Fibroblast of lung (primary cell): ENCODE data around the gene CCDC73. TPM values are rescaled to one million over a fixed set of nuclear protein-coding genes. Genes with fewer than 3 reads are reported as not detected.

Source experiments
- DNase-seq, 2 donors: peaks; one replicate each; pipeline versions ENCODE4 v3.0.0 to v3.0.0-alpha.2; 2010; ENCODE audit warnings: low read depth in 2 of 2
- H2AFZ ChIP-seq: 2 replicates; pipeline ENCODE4 v1.5.1; 2012; ENCODE audit warnings: low read length, control low read depth, inconsistent platforms
- H3K27ac ChIP-seq: 2 replicates; pipeline ENCODE4 v1.5.1; 2011; ENCODE audit warnings: low read length, control low read depth; ENCODE audit not compliant: insufficient read depth
- H3K27me3 ChIP-seq: 2 replicates; pipeline ENCODE4 v1.5.1; 2011; ENCODE audit warnings: mild to moderate bottlenecking, low read length; ENCODE audit not compliant: control insufficient read depth, insufficient read depth
- H3K36me3 ChIP-seq: 2 replicates; pipeline ENCODE4 v1.5.1; 2011; ENCODE audit warnings: low read length; ENCODE audit not compliant: control insufficient read depth, insufficient read depth
- H3K4me1 ChIP-seq: 2 replicates; pipeline ENCODE4 v1.5.1; 2011; ENCODE audit warnings: low read length; ENCODE audit not compliant: control insufficient read depth, insufficient read depth; ENCODE audit errors: extremely low read depth
- H3K4me2 ChIP-seq: 2 replicates; pipeline ENCODE4 v1.5.1; 2011; ENCODE audit warnings: low read length, control low read depth; ENCODE audit not compliant: insufficient read depth; ENCODE audit errors: extremely low read depth
- H3K4me3 ChIP-seq, 4 experiments: fragments of 200-600 bp in 1 of 4; sonication (generic) in 1 of 4; replicated peaks in 1 of 4; 2 replicates each; pipeline ENCODE4 v1.5.1; 2011 to 2016; ENCODE audit warnings: low read length in 4 of 4, low read depth in 3 of 4, mild to moderate bottlenecking in 3 of 4, control low read depth in 2 of 4, inconsistent platforms in 1 of 4, mixed read lengths in 1 of 4; ENCODE audit not compliant: insufficient read depth in 1 of 4; ENCODE audit errors: control extremely low read depth in 1 of 4
- H3K79me2 ChIP-seq: 2 replicates; pipeline ENCODE4 v1.5.1; 2012; ENCODE audit warnings: mild to moderate bottlenecking, low read length, inconsistent platforms; ENCODE audit not compliant: control insufficient read depth, insufficient read depth
- H3K9ac ChIP-seq: 2 replicates; pipeline ENCODE4 v1.5.1; 2011; ENCODE audit warnings: mild to moderate bottlenecking, low read length, control low read depth; ENCODE audit not compliant: insufficient read depth
- H3K9me3 ChIP-seq: 2 replicates; pipeline ENCODE4 v1.5.1; 2012; ENCODE audit warnings: low read depth, low read length; ENCODE audit not compliant: control insufficient read depth, insufficient read depth
- H4K20me1 ChIP-seq: 2 replicates; pipeline ENCODE4 v1.5.1; 2011; ENCODE audit warnings: low read length; ENCODE audit not compliant: control insufficient read depth, insufficient read depth; ENCODE audit errors: extremely low read depth
- CTCF ChIP-seq, 2 donors: IDR thresholded peaks in 1 of 2; conservative IDR thresholded peaks in 1 of 2; 1 replicate in 1 of 2; 2 replicates in 1 of 2; pipeline ENCODE4 v1.5.1; 2011 to 2012; ENCODE audit warnings: low read length in 2 of 2, control low read depth in 1 of 2, inconsistent platforms in 1 of 2, low read depth in 1 of 2, mild to moderate bottlenecking in 1 of 2
- EZH2 ChIP-seq: IDR thresholded peaks from 2 replicates; pipeline ENCODE4 v1.5.1; 2012; ENCODE audit warnings: low read length, control low read depth, mild to moderate bottlenecking; ENCODE audit errors: missing control alignments
- polyA plus RNA-seq, 2 donors: library from polyadenylated mRNA; depleted of rRNA in 1 of 2; stranded (reverse) in 1 of 2; unstranded in 1 of 2; fragments of >200 nt; gene quantifications; 2 replicates each; pipeline ENCODE4 v1.2.1, GENCODE V29; 2011 to 2012; ENCODE audit warnings: missing spikeins in 1 of 2
- total RNA-seq: library from RNA; depleted of rRNA; stranded (reverse); fragments of >200 nt; gene quantifications from 2 replicates; pipeline ENCODE4 v1.2.1, GENCODE V29; 2014

Gene CCDC73
- total and polyA plus RNA-seq, 2 donors (not counting 1 experiment from before 2014, with no cell fraction given): under 0.01 TPM; not detected in 1

GRCh38 chr11:32630844-32631243 lies 163.6 kb downstream of the CCDC73 start:
- H3K79me2 ChIP-seq: no peaks in the 10 kb centered on the region
- H3K4me1 ChIP-seq: no peaks in the 10 kb centered on the region
- H3K4me3 ChIP-seq: no peak overlapping the region
- TF ChIP-seq EZH2 (no peak), CTCF (conservative IDR thresholded peaks at IDR 0.05 in 1 of 2, IDR thresholded peaks at IDR 0.05 in 1 of 2; ENCODE audit: low read depth in 1 of 2, low read length in 2 of 2) (no peak)
- no peaks in the 10 kb centered on the region for H3K9me3 ChIP-seq
- no peak for DNase-seq
- no peaks in the 10 kb centered on the region for H4K20me1 ChIP-seq
- H3K27me3 ChIP-seq: peaks cover 3% of the 10 kb centered on the region
- H3K27ac ChIP-seq: no peak overlapping the region
- no peaks in the 10 kb centered on the region for H3K36me3 ChIP-seq
- H3K4me2 ChIP-seq: no peak overlapping the region
- no peak overlapping the region for H2AFZ ChIP-seq
- no peak overlapping the region for H3K9ac ChIP-seq

- no peak overlapping the region for H3K27ac ChIP-seq
- H3K36me3 ChIP-seq: no peaks in the 10 kb centered on the region
- H3K9ac ChIP-seq: no peak overlapping the region
- H4K20me1 ChIP-seq: no peaks in the 10 kb centered on the region
- H3K27me3 ChIP-seq: no peaks in the 10 kb centered on the region
- no peak overlapping the region for H3K4me3 ChIP-seq
- no peaks in the 10 kb centered on the region for H3K9me3 ChIP-seq
- no peak overlapping the region for H2AFZ ChIP-seq
- no peak for DNase-seq
- TF ChIP-seq EZH2 (no peak), CTCF (conservative IDR thresholded peaks at IDR 0.05 in 1 of 2, IDR thresholded peaks at IDR 0.05 in 1 of 2; ENCODE audit: low read depth in 1 of 2, low read length in 2 of 2) (no peak)
- no peak overlapping the region for H3K4me2 ChIP-seq
- H3K79me2 ChIP-seq: no peaks in the 10 kb centered on the region
- no peaks in the 10 kb centered on the region for H3K4me1 ChIP-seq
Measured at GRCh38 chr11:32616903-32617302, 177.6 kb downstream of the CCDC73 start.

DNA sequence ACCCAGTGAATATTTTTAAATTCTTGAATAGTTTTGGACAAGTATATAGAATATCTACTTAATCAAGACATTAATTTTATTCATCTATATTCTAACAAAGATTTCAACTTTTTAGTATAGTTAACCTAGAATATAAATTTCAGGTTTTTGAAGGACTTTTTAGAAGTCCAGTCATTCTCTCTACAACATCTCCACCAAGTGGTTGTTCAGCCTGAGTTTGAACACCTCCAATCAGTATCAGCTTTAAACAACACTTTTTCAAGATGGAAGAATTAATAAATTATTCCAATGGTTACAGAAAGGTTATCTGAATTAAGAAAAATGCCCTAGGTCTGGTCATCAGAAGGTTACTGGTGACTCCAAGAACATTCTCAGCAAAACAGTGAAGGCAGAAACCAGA lies 179.0 kb downstream of the CCDC73 start:
- H3K4me1 ChIP-seq: no peaks in the 10 kb centered on the region

More for the DNA sequence above, 179.0 kb downstream of the CCDC73 start:
- peak in 1 of 2 donors; percentile 29 for DNase-seq
- Histone ChIP-seq H3K27me3 (no peaks in the 10 kb centered on the region), H3K79me2 (no peaks in the 10 kb centered on the region), H3K27ac (no peak overlapping the region), H3K36me3 (no peaks in the 10 kb centered on the region), H3K4me2 (no peak overlapping the region), H3K4me3 (no peak overlapping the region), H3K9me3 (no peaks in the 10 kb centered on the region), H4K20me1 (no peaks in the 10 kb centered on the region), H3K9ac (no peak overlapping the region), H2AFZ (no peak overlapping the region)
- TF ChIP-seq EZH2: no peak
- peak in 1 of 2 donors; percentile 25 for TF ChIP-seq CTCF (conservative IDR thresholded peaks at IDR 0.05 in 1 of 2, IDR thresholded peaks at IDR 0.05 in 1 of 2; ENCODE audit: low read depth in 1 of 2, low read length in 2 of 2)
